DOHH2 (cell line): ENCODE results near the gene MTM1.

ENCODE experiments used
- CTCF ChIP-seq: fragments of 200-600 bp; sonication (generic); IDR thresholded peaks from one replicate; pipeline ENCODE4 v1.5.1; 2014; ENCODE audit warnings: antibody characterized with exemption, mild to moderate bottlenecking, low read depth, low read length; ENCODE audit not compliant: poor library complexity, severe bottlenecking
- EZH2phosphoT487 ChIP-seq: fragments of 200-600 bp; sonication (generic); IDR thresholded peaks from 2 replicates; pipeline ENCODE4 v1.6.1; 2017; ENCODE audit warnings: borderline replicate concordance, mild to moderate bottlenecking, antibody characterized with exemption, low read length, moderate library complexity, mixed read lengths

DNA sequence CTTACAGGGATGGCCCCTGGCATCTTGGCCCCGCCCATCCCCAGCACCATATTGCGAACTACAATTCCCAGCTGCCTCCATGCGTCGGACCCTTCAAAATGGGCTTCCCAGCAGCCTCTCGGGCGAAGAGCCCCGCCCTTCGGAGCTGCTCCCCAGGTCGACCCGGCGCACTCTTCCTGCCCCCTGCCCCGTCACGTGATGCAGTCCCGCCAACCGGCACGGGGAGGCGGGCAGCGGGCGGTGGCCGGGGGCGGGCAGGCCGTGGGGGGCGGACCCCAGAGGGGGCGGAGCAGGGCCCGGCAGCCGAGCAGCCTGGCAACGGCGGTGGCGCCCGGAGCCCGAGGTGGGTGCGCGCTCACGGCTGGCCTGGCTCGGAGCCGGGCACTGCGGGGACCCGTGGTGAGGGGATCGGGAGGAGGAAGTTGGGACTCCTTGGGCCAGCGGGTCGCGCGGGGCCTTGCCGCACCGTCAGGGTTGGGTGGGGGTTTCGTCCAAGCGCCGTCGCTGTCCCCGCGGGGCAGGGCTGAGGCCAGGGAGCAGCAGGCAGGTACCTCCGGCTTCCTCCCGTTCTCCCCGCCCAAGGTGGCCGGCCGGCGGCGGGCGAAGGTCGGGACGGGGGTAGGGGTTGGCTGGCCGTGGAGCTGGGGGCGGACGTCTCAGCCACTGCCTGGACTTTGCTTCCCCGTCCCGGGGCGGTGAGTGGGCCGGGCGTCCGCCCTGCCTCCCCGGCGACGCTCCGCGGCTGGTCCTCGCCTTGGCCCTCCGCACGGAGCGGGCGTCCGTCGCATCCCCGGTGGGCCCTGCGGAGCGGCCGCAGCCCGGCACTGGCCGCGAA lies at the start of gene MTM1:
- TF ChIP-seq CTCF = no peak
- TF ChIP-seq EZH2phosphoT487 = no peak
